Neutrophil (primary cell): ENCODE data around the gene ZNF445.
"Not testable (repeated sequence)": the region's sequence is repeated elsewhere in the genome, so short reads cannot be mapped to it uniquely, and the experiment has no call there.

Experiments
- H3K27ac ChIP-seq: fragments of 200-600 bp; sonication (generic); 2 replicates; pipeline ENCODE4 v1.5.1; 2016; ENCODE audit warnings: mild to moderate bottlenecking, moderate library complexity
- H3K27me3 ChIP-seq: fragments of 200-600 bp; sonication (generic); 2 replicates; pipeline ENCODE4 v1.6.0; 2016; ENCODE audit warnings: mild to moderate bottlenecking
- H3K36me3 ChIP-seq: fragments of 200-600 bp; sonication (generic); 2 replicates; pipeline ENCODE4 v1.5.1; 2017
- H3K4me1 ChIP-seq, 2 experiments: fragments of 200-600 bp in 1 of 2; sonication (generic) in 1 of 2; 1 replicate in 1 of 2; 2 replicates in 1 of 2; pipeline versions ENCODE4 v1.5.1 to v1.6.1; 2013 to 2016; ENCODE audit warnings: low read depth in 1 of 2, low read length in 1 of 2, mild to moderate bottlenecking in 1 of 2, moderate library complexity in 1 of 2; ENCODE audit not compliant: control insufficient read depth in 1 of 2, insufficient read depth in 1 of 2
- H3K4me3 ChIP-seq, 2 experiments: fragments of 200-600 bp in 1 of 2; sonication (generic) in 1 of 2; 1 replicate in 1 of 2; 2 replicates in 1 of 2; pipeline ENCODE4 v1.5.1; 2013 to 2016; ENCODE audit warnings: low read depth in 1 of 2, low read length in 1 of 2, mild to moderate bottlenecking in 1 of 2, moderate library complexity in 1 of 2
- H3K9me3 ChIP-seq: fragments of 200-600 bp; sonication (generic); 2 replicates; pipeline ENCODE4 v1.5.1; 2016
- TF ChIP-seq, protein P1 (sequence below): fragments of 200-600 bp; sonication (generic); IDR thresholded peaks from 2 replicates; pipeline ENCODE4 v1.5.1; 2016; ENCODE audit warnings: antibody characterized with exemption

The ZNF445 gene

DNA sequence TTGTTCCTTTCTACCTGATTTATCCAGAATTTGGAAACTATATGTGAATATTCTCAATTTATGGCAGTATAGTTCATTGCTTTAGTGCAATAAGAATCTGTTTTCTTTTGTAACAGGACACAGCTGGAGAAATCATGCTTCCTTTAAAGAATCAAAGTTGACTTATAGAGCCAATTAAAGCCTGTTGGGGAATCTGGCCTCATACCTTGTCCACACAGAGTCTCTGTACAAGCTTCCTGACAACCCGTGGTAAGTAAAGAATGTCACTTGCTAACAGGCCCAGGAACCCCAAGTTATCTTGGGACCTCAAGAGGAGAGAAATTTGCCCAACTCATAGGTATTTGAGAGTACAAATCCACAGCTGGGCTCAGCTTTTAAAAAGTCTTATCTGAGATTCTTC is 10.2 kb downstream of the ZNF445 start:
- H3K4me1 ChIP-seq, result no peaks in the 10 kb centered on the region
- no peak overlapping the region for H3K27ac ChIP-seq
- H3K9me3 ChIP-seq, result no peaks in the 10 kb centered on the region
- H3K27me3 ChIP-seq, result no peaks in the 10 kb centered on the region
- H3K36me3 ChIP-seq, result peaks cover 30% of the 10 kb centered on the region
- H3K4me3 ChIP-seq, result no peak overlapping the region
- TF ChIP-seq, protein P1, sequence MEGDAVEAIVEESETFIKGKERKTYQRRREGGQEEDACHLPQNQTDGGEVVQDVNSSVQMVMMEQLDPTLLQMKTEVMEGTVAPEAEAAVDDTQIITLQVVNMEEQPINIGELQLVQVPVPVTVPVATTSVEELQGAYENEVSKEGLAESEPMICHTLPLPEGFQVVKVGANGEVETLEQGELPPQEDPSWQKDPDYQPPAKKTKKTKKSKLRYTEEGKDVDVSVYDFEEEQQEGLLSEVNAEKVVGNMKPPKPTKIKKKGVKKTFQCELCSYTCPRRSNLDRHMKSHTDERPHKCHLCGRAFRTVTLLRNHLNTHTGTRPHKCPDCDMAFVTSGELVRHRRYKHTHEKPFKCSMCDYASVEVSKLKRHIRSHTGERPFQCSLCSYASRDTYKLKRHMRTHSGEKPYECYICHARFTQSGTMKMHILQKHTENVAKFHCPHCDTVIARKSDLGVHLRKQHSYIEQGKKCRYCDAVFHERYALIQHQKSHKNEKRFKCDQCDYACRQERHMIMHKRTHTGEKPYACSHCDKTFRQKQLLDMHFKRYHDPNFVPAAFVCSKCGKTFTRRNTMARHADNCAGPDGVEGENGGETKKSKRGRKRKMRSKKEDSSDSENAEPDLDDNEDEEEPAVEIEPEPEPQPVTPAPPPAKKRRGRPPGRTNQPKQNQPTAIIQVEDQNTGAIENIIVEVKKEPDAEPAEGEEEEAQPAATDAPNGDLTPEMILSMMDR, result no peak

DNA sequence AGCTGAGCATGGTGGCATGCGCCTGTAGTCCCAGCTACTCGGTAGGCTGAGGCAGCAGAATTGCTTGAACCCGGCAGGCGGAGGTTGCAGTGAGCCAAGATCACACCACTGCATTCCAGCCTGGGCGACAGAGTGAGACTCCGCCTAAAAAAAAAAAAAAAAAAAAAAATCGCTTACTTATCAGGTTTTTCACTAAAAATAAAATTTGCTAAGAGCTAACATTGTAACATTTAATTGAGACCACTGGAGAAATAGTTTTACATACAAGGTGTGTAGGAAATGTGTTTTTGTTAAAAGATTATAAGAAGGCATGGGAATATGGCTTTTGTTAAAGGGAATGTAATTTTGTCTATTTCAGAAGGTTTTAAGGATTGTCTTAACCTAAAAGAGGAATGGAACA is 12.6 kb downstream of the ZNF445 start:
- not testable (repeated sequence) for H3K4me1 ChIP-seq, H3K9me3 ChIP-seq, H3K4me3 ChIP-seq, H3K27me3 ChIP-seq, H3K27ac ChIP-seq
- H3K36me3 ChIP-seq, result peaks cover 28% of the 10 kb centered on the region

DNA sequence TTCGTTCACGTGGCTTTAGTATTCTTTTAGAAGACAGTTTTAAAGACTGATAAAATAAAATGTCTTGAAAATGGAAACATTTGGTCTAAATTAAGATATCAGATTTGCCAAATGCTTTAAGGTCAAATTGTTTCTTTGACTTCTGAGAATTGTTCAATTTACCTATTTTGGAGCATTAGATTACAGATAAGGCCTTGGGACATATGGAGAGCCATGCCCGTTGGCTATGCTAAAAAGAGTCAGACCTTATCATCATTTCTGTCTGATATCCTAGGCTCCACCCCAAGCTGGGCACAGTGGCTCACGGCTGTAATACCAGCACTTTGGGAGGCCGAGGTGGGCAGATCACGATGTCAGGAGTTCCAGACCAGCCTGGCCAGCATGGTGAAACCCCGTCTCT is 13.0 kb downstream of the ZNF445 start:
- H3K27ac ChIP-seq, result no peak overlapping the region
- TF ChIP-seq, protein P1, result no peak
- no peaks in the 10 kb centered on the region for H3K4me1 ChIP-seq
- no peaks in the 10 kb centered on the region for H3K9me3 ChIP-seq
- H3K4me3 ChIP-seq, result no peak overlapping the region
- H3K27me3 ChIP-seq, result no peaks in the 10 kb centered on the region
- H3K36me3 ChIP-seq, result peaks cover 25% of the 10 kb centered on the region

DNA sequence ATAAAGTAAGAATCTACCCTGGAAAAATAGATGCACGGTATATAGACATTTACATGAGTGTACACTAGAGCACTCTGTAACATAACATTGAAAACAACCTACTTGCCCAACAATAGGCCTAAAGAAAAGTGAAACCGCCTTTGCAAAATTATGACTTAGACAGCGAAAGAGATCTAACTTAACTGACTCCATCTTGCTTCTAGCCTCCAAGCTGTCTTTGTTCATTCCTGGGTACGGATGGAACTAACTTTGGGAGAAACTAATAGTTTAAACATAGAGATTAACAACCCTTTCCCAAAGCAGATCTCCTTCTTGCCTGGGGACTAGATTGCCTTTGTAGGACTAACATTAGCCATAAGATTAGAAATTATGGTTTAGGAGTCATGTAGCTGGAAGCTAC is 17.4 kb downstream of the ZNF445 start:
- not testable (repeated sequence) for H3K27me3 ChIP-seq, H3K27ac ChIP-seq, H3K9me3 ChIP-seq, H3K4me1 ChIP-seq, H3K4me3 ChIP-seq
- peaks cover 49% of the 10 kb centered on the region for H3K36me3 ChIP-seq

DNA sequence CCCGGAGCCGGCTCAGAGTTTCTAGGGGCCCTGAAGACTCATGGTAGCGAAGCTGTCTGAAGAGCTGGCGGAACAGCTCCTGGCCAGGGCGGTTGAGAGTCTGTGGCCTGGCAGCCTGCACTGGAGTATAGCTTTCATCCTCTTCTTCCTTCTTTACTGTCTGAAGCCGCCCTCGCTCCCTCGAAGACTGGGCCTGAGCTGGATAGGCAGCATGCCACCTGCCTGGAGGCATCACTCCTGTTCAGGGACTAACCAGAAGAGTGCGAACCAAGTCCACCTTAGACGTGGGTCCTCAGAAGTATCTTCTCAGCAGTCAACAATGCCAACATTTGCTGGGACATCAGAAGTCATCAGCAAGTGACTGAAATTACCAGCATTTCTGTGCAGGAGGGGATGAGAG is 22.2 kb downstream of the ZNF445 start:
- Histone ChIP-seq H3K9me3 (no peaks in the 10 kb centered on the region), H3K4me1 (peaks cover 12 to 14% of the 10 kb centered on the region in 2 experiments), H3K27me3 (no peaks in the 10 kb centered on the region), H3K4me3 (no peak overlapping the region), H3K27ac (no peak overlapping the region), H3K36me3 (peaks cover 54% of the 10 kb centered on the region)
- TF ChIP-seq, protein P1, result no peak

DNA sequence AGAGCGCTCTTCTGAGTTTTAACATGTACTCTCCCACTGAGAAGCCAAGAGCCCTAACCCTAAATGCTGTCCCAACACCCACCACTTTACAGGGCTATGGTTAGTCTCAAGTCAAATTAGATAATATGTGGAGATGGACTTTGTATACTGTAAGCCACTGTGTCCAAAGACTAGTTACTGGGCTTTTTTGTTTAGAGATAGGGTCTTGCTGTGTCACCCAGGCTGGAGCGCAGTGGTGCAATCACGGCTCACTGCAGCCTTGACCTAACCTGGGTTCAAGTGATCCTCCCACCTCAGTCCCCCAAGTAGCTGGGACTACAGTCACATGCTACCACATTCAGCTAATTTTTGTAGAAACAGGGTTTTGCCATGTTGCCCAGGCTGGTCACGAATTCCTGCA is 23.2 kb downstream of the ZNF445 start:
- Histone ChIP-seq H3K27me3 (no peaks in the 10 kb centered on the region), H3K4me3 (no peak overlapping the region), H3K9me3 (no peaks in the 10 kb centered on the region), H3K27ac (no peak overlapping the region), H3K36me3 (peaks cover 65% of the 10 kb centered on the region), H3K4me1 (peaks cover 12 to 14% of the 10 kb centered on the region in 2 experiments)
- TF ChIP-seq, protein P1, result no peak

DNA sequence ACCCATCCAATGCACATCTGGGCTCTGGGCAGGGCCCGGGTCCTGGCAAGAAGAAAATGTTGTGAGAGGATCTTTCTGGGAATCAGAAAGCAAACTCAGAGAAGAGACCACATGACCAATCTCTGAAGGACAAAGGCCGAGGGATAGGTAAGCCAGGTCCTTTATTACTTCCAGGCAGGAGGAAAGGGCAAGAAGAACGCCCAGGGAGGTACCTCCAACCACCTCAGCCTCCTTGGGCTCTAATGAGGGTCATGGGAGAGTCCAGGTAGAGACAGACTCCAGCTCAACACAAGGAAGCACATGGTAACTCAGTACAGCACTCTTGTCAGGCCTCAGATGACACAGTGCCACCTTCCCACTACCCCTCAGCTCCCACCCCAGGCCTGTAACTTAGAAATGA is 26.0 kb downstream of the ZNF445 start:
- H3K9me3 ChIP-seq, result no peaks in the 10 kb centered on the region
- peaks cover 12 to 14% of the 10 kb centered on the region in 2 experiments for H3K4me1 ChIP-seq
- TF ChIP-seq, protein P1, result no peak
- no peaks in the 10 kb centered on the region for H3K27me3 ChIP-seq
- H3K36me3 ChIP-seq, result peaks cover 75% of the 10 kb centered on the region
- H3K27ac ChIP-seq, result peak overlapping the region; percentile 71
- H3K4me3 ChIP-seq, result no peak overlapping the region
